Left forelimb (tissue), 1 donor: ENCODE results near the gene ETV6.
"Not testable (repeated sequence)": the region's sequence is repeated elsewhere in the genome, so short reads cannot be mapped to it uniquely, and the experiment has no call there.

Experiments
- DNase-seq: peaks from one replicate; pipeline ENCODE4 v3.0.0-alpha.2; 2018; ENCODE audit warnings: low spot score

The ETV6 gene

DNA sequence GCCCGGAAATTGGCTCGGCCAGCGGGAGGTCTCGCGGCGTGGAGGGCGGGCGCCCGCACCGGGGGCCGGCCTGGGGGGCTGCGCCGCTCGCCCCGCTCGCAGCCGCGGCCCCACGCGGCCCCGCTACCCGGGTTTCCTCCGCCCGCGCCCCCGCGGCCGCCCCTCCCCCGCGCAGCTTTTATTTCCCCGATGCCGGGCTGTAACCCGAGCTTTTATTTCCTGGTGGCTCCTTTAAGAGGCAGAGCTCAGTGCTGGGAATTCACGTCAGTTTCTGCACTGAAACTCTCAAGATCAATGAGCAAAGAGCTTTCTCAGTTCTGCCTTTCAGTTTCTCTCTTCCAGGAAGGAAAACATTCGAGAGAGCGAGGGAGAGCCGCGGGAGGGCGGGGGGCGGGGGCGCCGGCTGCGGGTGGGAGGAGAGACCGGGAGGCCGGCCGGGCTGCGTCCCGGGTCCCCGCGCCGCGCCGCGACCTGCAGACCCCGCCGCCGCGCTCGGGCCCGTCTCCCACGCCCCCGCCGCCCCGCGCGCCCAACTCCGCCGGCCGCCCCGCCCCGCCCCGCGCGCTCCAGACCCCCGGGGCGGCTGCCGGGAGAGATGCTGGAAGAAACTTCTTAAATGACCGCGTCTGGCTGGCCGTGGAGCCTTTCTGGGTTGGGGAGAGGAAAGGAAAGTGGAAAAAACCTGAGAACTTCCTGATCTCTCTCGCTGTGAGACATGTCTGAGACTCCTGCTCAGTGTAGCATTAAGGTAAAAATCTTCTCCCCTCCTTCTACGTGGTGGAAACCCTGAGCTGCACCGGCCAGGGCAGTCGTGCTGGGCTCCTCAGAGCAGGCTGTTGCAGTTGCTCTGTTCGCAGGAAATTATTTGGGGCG lies at the start of gene ETV6:
TSS of gene ETV6 (plus strand) at position 262 of the 873 bp plus-strand sequence. CDS start at position 716, 454 bp downstream.
- peak; percentile 90 for DNase-seq

DNA sequence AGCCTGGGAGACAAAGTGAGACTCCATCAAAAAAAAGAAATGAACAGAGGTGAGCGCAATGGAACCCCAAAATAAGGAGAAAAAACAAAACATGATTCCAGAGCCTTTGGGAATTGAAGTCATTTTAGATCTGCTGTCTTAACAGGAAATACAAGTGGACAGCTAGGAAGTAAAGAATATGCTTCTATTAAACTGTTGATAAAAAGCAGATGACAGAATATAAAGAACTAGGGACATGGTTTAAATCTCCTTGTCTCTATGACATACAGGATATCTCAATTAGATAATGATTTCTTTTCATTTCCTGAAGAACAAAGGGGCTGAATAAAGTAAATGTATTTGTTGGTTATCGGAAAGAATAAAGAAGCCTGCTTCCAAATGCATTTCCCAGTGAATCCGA lies 49.3 kb upstream of the ETV6 start:
- DNase-seq: no peak

DNA sequence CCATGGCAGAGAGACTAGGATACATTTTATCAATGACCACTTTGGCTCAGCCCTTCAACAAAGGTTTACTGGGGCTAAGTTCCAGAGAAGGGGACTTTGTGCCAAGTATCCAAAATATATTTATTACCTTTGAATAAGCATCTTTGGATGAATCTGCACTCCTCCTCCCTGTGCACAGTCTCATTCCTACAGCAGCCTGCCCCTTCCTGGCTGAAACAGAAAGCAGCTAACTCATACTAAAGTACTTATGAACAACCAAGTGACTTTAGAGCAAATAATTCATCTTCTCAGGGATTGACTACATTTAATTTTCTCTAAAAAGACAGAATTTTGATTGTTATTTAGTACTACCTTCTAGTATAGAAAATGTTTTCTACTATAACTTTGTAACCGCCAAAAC lies 47.8 kb upstream of the ETV6 start:
- DNase-seq: no peak

DNA sequence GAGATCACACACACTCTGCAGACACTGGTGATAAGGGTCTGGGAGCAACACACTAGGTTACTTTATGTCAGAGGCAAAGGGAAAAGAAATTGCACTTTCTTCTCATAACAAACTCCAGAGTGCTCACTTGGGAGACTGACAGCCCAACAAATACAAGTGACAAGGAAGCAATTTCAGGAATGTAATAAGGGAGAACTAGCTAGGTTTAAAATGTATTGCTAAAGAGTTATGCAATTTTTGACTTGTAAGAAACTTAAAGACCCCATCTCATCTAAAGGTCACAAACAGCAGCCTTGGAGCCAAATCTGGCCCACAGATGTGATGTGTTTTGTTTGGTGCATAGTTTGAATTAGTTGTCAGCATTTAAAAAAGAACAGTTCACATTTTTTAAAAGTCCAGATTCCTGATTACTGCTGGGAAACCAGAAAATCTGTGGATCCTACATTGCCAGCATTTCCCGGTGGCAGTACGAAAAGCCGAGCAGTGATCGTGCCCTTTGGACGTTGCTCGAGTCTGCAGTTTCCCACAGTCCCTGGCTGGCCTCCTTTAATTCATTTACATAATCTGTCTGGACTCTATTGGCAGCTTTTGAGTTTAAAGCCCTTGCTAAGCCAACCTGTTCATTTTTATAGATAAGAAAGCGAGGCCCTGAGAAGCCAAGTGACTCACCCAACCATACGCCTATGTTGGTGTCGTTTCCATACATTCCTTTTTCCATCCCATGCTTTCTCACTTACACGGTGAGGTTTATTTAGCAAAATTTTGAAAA lies 42.0 kb upstream of the ETV6 start:
- no peak for DNase-seq

DNA sequence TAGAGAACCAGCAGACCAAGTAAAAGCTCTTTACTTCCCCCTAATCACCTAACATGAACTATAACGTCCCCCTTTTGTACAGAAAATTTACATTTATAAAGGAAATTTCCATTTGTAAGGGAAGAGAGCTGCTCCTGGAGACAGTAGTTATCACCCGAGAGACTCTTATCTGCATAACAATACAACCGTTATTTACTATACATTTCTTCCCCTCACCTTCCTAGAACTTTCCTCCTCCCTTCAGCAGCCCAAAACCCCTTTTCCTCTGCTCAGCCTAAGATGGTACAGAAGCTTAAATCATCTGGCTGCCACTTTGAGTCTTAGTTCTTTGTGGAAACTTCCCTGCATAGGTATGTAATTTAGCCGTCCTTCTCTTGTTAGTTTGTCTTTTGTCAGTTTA lies 40.4 kb upstream of the ETV6 start:
- no peak for DNase-seq

DNA sequence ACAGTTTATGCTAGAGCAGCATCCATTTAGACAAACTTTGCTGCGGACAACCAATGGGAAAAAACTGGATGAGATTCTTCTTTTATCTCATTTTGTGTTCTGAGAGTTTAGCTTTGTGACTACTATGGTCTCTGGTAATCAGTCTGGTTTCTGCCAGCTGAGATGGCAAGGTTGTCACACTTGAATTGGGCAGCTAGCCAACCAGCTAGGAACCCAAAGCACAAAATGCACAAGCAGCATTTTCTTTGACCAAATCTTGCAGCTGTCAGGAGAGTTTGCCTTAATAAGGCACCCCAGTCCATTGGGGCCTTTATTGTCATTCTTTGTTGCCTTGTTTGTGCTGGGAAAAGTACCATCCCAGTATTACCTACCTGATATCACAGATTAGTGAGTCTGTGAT lies 34.0 kb upstream of the ETV6 start:
- no peak for DNase-seq

DNA sequence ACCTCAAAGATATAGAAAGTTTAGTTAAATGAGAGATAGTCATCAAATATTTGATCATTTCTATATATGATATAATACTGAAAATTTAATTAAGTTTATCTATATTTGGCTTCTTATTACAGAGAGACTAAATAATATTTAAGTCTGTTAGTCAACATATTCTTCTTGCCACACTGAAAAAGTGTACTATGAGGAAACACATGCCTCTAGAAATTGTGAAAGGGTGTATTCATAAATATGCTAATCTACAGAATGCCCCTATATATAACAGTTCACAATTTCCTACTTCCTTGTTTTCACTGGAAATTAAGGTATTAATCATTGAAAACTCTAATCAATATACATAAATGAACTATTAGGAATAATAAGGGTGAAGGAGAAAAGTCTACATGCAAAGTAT lies 31.4 kb upstream of the ETV6 start:
- DNase-seq: no peak

DNA sequence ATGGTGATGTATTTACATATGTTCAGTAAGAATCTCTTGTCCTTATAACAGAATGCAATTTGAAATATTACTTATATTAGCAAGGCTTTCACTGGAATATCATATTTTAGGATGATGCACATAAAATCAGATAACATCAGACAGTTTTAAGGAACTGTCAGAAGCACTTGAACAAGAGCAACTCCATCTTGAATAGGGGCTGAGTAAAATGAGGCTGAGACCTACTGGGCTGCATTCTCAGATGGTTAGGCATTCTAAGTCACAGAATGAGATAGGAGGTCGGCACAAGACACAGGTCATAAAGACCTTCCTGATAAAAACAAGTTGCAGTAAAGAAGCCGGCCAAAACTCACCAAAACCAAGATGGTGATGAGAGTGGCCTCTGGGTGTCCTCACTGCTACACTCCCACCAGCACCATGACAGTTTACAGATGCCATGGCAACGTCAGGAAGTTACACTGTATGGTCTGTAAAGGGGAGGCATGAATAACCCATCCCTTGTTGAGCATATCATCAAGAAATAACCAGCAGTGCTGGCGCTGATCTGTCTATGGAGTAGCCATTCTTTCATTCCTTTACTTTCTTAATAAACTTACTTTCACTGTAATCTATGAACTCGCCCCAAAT lies 27.6 kb upstream of the ETV6 start:
- DNase-seq: no peak

DNA sequence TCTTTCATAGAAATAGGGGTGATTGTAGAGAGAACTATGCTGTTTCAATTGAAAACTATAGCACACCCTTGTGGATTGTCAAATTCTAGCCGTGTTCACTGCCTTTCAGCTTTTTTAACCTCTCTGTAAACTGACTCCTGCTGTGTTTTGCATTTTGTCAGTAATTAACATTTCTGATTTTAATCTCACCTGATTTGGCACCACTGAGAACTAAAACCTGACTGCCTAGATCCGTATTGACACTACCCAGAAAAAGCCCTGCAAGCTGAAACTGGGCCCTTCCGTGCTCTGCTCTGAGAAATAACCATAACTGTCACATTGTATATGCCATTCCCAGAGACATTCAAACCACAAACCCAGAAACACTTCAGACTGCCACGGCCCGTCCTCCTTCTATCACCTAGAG lies 26.6 kb upstream of the ETV6 start:
- no peak for DNase-seq

DNA sequence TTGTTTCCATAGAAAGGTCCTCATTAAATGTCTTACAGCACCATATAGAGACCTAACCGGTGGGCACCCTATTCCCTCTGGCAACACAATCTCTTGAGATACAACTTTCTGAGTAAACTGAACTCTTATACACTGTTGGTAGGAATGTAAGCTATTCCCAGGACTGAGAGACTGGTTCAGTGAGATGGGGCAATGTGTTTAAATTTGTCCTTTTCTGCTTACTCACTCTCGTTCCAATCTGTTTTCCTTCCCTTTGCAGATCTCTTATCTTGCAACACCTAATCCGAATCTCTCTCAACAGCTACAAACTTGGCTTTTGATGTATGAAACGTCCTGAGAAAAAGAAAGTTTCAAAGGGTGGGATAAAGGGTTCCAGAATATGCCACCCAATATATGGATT lies 26.1 kb upstream of the ETV6 start:
- DNase-seq: no peak

DNA sequence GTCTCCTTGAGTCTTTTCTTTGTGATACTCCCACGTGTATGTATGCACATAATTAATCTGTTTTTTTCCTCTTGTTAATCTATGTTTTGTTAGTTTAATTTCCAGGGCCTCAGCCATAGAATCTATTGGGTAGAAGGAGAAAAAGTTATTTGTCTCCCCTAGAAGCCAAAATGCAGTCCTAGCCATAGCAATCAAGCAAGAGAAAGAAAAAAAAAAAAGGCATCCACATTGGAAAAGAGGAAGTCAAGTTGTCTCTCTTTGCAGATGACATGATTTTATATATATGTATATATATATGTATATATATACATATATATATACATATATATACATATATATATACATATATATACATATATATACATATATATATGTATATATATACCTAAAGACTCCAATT lies 25.4 kb upstream of the ETV6 start:
- no peak for DNase-seq

DNA sequence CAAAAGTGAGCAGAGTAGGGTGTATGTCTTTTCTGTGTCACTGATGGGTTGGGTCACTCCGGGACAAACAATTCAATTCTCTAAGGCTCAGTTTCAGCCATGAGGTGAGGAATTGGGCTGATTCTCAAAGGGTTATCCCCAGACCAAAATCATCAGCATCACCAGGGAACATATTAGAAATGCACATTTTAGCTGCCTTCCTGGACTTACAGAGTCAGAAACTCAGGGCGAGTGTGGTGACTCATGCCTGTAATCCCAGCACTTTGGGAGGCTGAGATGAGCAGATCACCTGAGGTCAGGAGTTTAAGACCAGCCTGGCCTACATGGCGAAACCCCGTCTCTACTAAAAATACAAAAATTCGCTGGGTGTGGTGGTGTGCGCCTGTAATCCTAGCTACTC lies 21.8 kb upstream of the ETV6 start:
- DNase-seq: not testable (repeated sequence)

DNA sequence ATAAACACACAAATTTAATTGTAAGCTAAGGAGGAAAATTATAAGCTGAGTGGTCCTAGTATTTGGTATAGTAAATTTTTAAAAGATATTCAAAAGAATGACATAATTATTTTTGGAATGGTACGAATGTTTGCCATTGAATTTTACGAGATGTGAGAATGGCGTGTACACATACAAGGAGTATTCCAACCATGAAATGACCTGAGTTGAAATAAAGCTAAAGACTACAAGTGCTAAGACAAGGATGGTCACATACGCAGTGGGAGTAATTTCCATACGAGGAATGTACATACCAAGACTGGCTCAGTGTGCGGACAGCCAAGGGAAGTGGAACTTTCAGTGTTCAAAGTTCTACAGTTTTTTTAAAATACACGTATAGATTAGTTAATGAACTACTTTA lies 21.1 kb upstream of the ETV6 start:
- no peak for DNase-seq

DNA sequence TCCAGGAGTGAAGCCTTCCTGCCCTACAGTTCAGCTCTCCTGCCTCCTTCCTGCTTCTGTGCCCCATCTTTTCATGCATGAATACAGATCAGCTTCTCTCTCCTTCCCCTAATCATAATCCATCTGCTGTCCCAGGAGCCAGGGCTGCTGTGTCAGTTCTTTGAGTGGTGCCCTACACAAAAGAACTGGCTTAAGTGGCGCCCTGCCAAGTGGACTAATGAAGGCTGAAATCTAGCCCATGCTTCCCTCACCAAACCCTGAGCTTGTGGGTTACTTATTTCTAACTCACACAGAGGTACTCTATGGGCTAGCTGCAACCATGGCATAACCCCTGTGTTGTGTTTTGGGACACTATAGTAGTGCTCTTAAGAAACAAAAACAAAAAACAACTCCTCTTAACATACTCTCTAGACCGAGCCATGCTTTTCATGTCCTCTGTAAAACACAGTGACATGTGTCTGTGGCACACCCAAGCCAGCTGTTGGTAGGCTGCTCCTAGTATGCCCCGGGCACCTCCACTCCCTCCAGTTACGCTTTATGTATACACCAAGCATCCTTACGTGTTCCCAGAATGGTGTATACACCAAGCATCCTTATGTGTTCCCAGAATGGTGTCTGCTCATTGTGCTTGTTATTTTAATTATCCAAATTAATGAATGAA lies 19.3 kb upstream of the ETV6 start:
- no peak for DNase-seq

DNA sequence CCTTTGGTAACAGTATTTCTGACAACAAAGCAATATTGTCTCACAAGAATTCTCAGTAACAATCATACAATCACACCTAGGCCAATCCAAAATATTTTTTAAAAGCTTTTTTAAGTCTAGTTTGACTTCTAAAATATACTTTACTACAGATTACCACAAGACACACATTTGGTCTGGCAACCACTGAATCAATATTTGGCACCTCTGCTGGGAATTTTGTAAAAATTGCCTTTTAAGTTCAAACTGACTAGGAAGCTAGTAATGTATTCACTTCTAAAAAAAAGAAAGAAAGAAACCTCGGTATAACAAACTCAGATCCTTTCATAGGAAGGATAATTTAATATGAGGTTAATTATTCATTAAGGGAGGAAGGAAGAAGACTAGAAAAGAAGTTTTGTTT lies 18.2 kb upstream of the ETV6 start:
- DNase-seq: no peak

DNA sequence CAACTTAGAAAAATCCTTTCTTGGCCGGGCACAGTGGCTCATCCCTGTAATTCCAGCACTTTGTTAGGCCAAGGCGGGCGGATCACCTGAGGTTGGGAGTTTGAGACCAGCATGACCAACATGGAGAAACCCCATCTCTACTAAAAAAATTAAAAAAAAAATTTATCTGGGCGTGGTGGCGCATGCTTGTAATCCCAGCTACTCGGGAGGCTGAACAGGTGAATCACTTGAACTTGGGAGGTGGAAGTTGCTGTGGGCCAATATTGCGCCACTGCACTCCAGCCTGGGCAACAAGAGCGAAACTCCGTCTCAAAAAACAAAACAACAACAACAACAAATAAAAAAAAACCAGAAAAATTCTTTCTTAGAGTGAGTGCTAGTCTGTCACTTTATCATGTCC lies 17.6 kb upstream of the ETV6 start:
- not testable (repeated sequence) for DNase-seq

DNA sequence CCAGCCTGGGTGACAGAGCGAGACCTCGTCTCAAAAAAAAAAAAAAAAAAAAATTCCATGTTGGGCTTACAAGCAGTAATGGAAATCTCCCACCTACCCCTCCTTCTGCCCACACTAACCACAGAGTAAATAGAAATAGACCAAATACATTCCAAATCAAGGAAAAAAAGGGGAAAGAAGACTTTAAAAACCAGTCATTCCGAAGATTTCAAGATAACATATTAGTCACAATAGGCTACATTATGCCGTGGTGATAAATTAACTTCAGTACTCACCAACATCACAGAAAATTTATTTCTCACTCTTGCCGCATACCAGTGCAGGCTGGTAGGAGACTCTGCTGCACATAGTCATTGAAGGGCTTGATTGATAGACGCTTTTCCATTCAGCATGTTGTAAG lies 15.5 kb upstream of the ETV6 start:
- DNase-seq: no peak

DNA sequence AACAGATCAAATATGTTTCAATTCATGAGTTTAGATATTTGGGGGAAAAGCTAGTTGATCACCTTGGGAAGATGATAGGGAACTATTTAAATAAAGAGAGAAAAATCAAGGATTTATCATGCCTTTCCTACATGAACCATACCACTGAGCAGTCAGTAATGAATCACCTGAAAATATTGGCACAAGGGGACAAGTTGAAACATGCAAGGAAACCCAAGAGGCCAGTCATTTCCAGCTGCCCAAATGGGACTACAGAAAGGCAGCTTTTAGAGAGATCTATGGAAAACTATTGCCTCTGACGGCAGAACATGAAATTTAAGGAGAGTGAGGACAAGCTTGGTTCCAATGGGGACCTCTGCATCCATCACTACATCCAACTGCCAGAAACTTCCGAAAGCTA lies 14.1 kb upstream of the ETV6 start:
- no peak for DNase-seq

DNA sequence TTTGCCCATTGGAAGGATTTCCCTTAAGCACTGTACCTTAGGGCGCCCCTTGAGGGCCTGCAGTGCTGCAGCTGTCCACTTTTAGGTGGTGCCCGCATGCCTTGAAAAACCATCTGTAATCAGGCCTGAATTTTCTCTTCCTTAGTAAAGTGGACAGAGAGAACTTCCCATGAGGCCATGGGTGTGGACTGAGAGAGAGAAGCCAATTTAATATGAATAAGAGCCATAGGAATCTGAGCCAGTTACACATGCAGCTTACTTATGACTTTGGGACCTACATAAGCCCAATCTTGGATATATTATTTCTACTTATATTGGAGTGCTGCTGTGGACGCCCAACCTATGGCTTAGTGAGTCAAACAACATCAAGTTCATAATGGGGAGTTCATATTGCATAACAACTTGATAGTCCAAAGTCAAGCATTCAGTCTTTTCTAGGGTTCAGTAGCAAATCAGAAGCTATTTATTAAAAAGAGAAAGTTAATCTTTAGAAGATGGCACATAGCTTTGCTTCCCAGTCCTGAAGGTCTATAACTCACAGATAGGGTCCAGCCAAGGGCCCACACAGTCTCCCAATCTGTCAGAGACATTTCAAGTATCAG lies 11.1 kb upstream of the ETV6 start:
- no peak for DNase-seq

DNA sequence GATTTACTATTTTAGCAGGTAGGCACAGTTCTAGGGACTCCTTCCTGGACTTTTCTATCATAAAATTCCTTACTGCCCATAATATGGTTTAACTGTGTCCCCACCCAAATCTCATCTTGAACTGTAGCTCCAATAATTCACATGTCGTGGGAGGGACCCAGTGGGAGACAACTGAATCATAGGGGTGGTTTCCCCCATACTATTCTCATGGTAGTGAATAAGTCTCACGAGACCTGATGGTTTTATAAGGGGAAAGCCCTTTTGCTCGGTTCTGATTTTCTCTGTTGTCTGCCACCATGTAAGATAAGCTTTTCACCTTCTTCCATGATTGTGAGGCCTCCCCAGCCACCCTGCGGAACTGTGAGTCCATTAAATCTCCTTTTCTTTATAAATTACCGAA lies 10.0 kb upstream of the ETV6 start:
- DNase-seq: no peak

DNA sequence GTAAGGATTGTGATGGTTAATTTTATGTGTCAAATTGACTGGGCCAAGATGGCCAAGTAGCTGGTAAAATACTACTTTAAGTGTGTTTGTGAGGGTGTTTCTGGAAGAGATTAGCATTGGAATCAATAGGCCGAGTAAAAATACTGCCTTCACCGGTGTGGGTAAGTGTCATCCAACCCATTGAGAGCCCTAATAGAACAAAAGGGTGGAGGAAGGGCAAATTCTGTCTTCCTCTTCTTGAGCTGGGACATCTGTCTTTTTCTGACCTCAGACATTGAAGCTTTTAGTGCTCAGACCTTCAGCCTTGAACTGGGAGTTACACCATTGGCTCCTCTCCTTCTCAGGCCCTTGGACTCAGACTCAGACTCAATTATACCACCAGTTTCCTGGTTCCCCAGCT lies 8.0 kb upstream of the ETV6 start:
- no peak for DNase-seq

DNA sequence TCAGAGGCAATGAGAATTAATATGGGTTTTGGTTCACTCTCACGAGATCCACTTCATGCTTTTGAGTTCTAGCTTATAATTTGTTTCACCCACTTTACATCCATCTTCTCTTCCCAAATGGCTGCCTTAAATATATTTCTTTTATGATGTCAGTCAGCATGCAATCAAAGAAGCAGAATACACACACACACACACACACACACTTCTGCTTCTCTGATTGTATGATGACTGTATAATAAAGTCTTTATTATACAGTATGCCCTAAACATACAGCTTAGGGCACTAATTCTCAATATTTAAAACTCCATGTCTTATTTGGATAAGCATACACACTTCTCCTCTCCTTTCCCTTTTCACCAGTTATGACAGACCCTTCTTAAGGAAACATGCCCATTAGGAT lies 6.7 kb upstream of the ETV6 start:
- no peak for DNase-seq
